Measurements from ENCODE around the gene APOA1.
"Not testable (repeated sequence)": the region's sequence is repeated elsewhere in the genome, so short reads cannot be mapped to it uniquely, and the experiment has no call there.

APOA1 gene

GRCh38 chr11:116813170-116813569 lies 24.3 kb downstream of the APOA1 start:
- no peak for DNase-seq (ENCODE audit: low spot score)

DNA sequence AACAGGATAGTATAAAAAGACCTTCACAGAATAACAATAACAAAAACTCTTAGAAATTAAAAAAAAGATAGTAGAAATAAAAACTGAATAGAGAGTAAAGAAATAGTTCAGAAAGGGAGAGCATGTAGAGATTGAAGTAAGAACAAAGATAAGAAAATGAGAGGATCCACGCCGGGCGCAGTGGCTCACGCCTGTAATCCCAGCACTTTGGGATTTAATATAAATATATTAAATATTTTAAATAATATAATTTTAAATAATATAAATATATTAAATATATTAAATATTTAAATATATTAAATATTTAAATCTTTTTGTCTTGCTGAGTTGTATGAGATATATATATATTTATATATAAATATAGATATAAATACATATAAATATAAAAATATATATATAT lies 25.3 kb downstream of the APOA1 start:
- DNase-seq (ENCODE audit: low spot score), result no peak
- TF ChIP-seq, protein P1, sequence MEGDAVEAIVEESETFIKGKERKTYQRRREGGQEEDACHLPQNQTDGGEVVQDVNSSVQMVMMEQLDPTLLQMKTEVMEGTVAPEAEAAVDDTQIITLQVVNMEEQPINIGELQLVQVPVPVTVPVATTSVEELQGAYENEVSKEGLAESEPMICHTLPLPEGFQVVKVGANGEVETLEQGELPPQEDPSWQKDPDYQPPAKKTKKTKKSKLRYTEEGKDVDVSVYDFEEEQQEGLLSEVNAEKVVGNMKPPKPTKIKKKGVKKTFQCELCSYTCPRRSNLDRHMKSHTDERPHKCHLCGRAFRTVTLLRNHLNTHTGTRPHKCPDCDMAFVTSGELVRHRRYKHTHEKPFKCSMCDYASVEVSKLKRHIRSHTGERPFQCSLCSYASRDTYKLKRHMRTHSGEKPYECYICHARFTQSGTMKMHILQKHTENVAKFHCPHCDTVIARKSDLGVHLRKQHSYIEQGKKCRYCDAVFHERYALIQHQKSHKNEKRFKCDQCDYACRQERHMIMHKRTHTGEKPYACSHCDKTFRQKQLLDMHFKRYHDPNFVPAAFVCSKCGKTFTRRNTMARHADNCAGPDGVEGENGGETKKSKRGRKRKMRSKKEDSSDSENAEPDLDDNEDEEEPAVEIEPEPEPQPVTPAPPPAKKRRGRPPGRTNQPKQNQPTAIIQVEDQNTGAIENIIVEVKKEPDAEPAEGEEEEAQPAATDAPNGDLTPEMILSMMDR (IDR thresholded peaks at IDR 0.05; ENCODE audit: extremely low read depth, missing control alignments), result no peak

More at GRCh38 chr11:116813170-116813569, 24.3 kb downstream of the APOA1 start:
- TF ChIP-seq, protein P1 (IDR thresholded peaks at IDR 0.05; ENCODE audit: extremely low read depth, missing control alignments), result no peak

GRCh38 chr11:116811194-116811593 lies 26.2 kb downstream of the APOA1 start:
- DNase-seq (ENCODE audit: low spot score), result no peak
- TF ChIP-seq, protein P1 (IDR thresholded peaks at IDR 0.05; ENCODE audit: extremely low read depth, missing control alignments), result no peak

DNA sequence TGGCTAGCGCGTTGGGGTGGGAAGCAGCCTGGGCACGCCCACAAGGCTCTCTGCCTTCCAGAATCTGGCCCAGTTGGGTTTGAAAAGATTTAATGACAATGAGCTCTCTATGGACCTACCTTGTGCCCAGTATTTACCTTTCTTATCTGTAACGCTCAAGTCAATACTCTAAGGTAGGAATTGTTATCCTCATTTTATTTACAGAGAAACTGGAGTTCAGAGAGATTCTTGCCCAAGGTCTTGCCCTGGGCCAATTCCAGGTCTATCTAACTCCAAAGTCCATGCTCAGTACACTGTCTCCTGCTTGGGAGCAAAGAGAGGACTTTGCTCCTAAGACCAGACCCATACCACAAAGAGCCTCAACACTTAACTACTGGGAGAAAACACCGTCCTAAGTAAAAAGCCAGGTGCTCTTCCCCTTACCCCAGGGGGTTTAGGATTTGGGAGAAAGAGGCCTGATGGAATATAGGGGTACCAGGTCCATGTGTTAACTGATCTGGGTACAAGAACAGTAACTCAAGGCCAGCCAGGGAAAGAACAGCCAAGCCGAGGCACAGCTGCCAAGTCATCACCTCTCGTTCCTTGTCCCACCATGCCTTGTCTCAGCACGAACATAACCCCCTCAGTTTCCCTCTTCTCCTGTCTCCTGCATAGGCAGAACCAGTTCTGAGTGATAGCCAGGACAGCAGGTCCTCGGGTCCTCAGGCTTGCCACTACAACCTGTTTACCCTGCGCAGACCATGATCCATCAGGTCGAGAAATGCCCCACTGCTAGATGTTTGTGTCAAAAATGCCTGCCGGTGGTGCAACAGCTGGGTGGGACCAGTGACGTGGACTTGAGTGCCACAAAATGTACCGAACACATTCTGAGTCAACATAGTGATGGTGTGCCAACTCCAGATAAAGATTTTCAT lies 28.9 kb downstream of the APOA1 start:
- DNase-seq (ENCODE audit: low spot score), result no peak
- TF ChIP-seq, protein P1 (IDR thresholded peaks at IDR 0.05; ENCODE audit: extremely low read depth, missing control alignments), result no peak

- TF ChIP-seq, protein P1 (IDR thresholded peaks at IDR 0.05; ENCODE audit: extremely low read depth, missing control alignments), result no peak
- no peak for DNase-seq (ENCODE audit: low spot score)
Measured at GRCh38 chr11:116807601-116808261, 29.7 kb downstream of the APOA1 start.

GRCh38 chr11:116804001-116804400 lies 33.4 kb downstream of the APOA1 start:
- TF ChIP-seq, protein P1 (IDR thresholded peaks at IDR 0.05; ENCODE audit: extremely low read depth, missing control alignments), result no peak

DNA sequence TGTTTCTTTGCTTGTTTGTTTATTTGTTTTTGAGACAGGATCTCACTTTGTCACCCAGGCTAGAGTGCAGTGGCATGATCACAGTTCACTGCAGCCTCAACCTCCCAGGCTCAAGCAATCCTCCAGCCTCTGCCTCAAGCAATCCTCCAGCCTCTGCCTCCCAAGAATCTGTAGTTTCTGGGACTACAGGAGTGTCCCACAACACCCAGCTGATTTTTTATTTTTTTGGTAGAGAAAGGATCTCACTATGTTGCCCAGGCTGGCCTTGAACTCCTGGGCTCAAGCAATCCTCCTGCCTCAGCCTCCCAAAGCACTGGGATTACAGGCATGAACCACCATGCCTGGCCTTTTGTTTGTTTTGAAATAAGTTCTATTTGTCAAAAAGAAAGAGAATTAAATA lies 35.8 kb downstream of the APOA1 start:
- DNase-seq (ENCODE audit: low spot score), result not testable (repeated sequence)

More at GRCh38 chr11:116804001-116804400, 33.4 kb downstream of the APOA1 start:
- DNase-seq (ENCODE audit: low spot score), result no peak
